Measurements from ENCODE around the gene ADAM23.

- TF ChIP-seq REST (IDR thresholded peaks at IDR 0.05; ENCODE audit: low read depth) (no peak), YY1 (IDR thresholded peaks at IDR 0.05; ENCODE audit: low read depth) (no peak), TAF1 (IDR thresholded peaks at IDR 0.05; ENCODE audit: low read depth) (no peak), CEBPB (IDR thresholded peaks at IDR 0.05) (no peak), MAX (IDR thresholded peaks at IDR 0.05) (no peak), EP300 (IDR thresholded peaks at IDR 0.05; ENCODE audit: borderline replicate concordance) (no peak)
These were observed 68.0 kb downstream of the ADAM23 start for GRCh38 chr2:206511283-206511682.

All from Ishikawa (cell line).